NCI-H1930 (cell line): Measurements from ENCODE around the gene CHMP4B.
"Not testable (repeated sequence)": the region's sequence is repeated elsewhere in the genome, so short reads cannot be mapped to it uniquely, and the experiment has no call there.

Experiments
- DNase-seq, 2 experiments: peaks; one replicate each; lab custom pipeline; 2025; lab: John Stamatoyannopoulos, UW

Gene CHMP4B

GRCh38 chr20:33789858-33790182 lies 21.3 kb upstream of the CHMP4B start:
- no peak for DNase-seq

- DNase-seq = no peak
Observed at GRCh38 chr20:33790566-33790965, 20.6 kb upstream of the CHMP4B start.

- DNase-seq = no peak
Observed at GRCh38 chr20:33791021-33791420, 20.1 kb upstream of the CHMP4B start.

- no peak for DNase-seq
Observed at GRCh38 chr20:33791540-33791939, 19.6 kb upstream of the CHMP4B start.

GRCh38 chr20:33791959-33792597 lies 19.1 kb upstream of the CHMP4B start:
- no peak for DNase-seq

GRCh38 chr20:33792598-33792989 lies 18.6 kb upstream of the CHMP4B start:
- not testable (repeated sequence) for DNase-seq

GRCh38 chr20:33793011-33793931 lies 17.9 kb upstream of the CHMP4B start:
- no peak for DNase-seq

- no peak for DNase-seq
Observed at GRCh38 chr20:33796263-33796906, 14.8 kb upstream of the CHMP4B start.

- DNase-seq = no peak
Observed at GRCh38 chr20:33796907-33797544, 14.1 kb upstream of the CHMP4B start.

- DNase-seq = no peak
Observed at GRCh38 chr20:33798444-33798843, 12.7 kb upstream of the CHMP4B start.

GRCh38 chr20:33803921-33804337 lies 7.2 kb upstream of the CHMP4B start:
- no peak for DNase-seq

- DNase-seq = no peak
Observed at GRCh38 chr20:33808388-33808787, 2.8 kb upstream of the CHMP4B start.

- no peak for DNase-seq
Observed at GRCh38 chr20:33810259-33810658, 889 bp upstream of the CHMP4B start.

- no peak for DNase-seq
Observed at GRCh38 chr20:33811776-33812151, 616 bp downstream of the CHMP4B start.

GRCh38 chr20:33812152-33812849 lies 1.2 kb downstream of the CHMP4B start:
- no peak for DNase-seq

GRCh38 chr20:33812908-33813462 lies 1.8 kb downstream of the CHMP4B start:
- DNase-seq = no peak

- DNase-seq = no peak
Observed at GRCh38 chr20:33814238-33814712, 3.1 kb downstream of the CHMP4B start.

GRCh38 chr20:33815671-33816070 lies 4.5 kb downstream of the CHMP4B start:
- no peak for DNase-seq

- DNase-seq = no peak
Observed at GRCh38 chr20:33816191-33816590, 5.0 kb downstream of the CHMP4B start.

GRCh38 chr20:33817411-33817810 lies 6.3 kb downstream of the CHMP4B start:
- no peak for DNase-seq

GRCh38 chr20:33819456-33819855 lies 8.3 kb downstream of the CHMP4B start:
- no peak for DNase-seq
